ENCODE results near the gene CLEC16A.
"Not testable (repeated sequence)": the region's sequence is repeated elsewhere in the genome, so short reads cannot be mapped to it uniquely, and the experiment has no call there.

CLEC16A gene

DNA sequence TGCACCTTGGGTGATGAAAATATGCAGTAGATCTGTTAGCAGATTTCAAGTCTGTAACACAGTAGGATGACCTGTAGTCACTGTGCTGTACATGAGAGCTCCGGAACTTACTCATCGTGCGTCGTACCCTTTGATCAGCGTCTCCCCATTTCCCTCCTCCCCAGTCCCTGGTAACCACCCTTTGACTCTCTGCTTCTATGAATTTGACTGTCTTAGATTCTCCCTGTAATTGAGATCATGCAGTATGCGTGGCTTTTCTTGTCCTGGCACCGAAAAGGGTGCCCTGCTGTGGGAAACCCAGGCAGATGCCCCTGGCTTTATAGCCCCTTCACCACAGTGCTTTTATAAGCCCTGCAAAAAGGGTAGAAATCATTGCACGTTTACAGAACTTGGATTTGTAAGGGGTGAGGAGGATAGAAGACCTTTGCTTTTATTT lies 20.5 kb downstream of the CLEC16A start:
- DNase-seq (ENCODE audit: low read depth in 2 of 2, low spot score in 1 of 2): no peak

DNA sequence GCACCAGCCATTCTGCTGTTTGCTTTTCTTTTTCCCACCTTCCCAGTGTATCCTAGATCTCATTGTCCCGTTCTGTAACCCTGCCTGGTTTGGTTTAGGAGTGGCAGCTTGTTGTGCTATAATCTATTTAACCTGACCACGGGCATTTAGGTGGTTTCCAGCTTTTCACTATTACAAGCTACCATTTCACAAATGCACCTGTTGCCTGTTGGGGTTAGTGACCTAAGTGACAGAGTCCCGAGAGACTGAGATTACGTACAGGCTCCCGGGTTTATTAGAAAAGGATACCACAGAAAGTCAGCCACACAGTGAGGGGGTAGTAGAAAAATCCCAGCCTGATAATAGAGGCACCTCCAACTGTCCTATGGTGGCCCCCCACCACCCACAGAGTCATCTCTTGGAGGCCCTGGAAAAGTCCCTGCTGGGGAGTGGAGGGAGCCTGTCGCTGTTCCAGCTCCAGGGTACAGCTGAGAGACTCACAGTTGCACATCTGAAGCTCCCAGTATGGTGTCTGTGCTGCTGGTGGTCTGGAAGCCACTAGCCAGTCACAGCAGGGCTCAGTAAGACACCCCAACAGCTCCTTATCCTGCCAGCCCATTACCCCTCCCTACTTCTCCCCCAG lies 21.2 kb downstream of the CLEC16A start:
- DNase-seq (ENCODE audit: low read depth in 2 of 2, low spot score in 1 of 2): no peak

DNA sequence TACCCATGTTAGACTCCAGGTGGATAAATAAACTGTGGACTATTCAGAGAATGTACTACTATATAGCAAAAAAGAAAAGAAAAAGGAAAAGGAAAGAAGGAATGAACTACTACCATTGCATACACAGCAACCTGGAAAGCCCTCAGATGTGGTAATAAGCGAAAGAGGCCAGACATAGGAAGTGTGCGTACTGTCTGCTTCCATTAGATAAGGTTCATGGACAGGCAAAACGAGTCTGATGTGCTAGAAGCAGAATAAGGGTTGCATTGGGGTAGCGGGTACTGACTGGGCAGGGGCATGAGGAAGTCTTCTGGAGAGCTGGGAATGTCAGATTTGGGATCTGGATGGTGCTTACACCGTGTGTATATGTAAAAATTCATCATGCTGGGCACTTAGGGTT lies 21.8 kb downstream of the CLEC16A start:
- no peak for DNase-seq (ENCODE audit: low read depth in 2 of 2, low spot score in 1 of 2)

DNA sequence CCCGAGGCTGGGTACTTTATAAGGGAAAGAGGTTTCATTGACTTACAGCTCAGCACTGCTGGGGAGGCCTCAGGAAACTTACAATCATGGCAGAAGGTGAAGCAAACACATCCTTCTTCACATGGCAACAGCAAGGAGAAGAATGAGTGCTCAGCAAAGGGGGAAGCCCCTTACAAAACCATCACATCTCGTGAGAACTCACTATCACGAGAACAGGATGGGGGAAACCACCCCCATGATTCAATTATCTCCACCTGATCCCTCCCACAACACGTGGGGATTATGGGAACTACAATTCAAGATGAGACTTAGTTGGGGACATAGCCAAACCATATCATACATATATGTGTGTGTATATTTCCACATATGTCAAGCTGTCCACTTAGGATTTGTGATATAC lies 22.2 kb downstream of the CLEC16A start:
- not testable (repeated sequence) for DNase-seq (ENCODE audit: low read depth in 2 of 2, low spot score in 1 of 2)

DNA sequence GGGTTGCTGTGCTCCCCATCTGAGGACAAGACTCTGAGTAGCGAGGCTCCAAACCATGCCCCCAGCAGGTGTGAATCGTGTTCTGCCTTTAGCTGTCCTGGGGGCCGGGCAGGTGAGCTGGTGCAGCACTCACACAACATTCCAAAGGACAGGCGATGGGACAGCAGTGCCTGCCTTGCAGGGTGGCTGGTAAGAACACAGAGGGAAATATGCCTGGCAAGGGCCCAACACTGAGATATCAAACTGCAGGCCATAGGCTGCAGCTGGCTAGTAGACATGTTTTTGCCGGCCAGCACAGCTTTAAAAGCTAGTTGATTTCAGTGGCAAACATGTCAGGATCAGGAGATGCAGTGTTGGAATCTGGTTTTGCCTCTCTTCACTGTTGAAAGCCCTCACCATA lies 23.6 kb downstream of the CLEC16A start:
- no peak for DNase-seq (ENCODE audit: low read depth in 2 of 2, low spot score in 1 of 2)

DNA sequence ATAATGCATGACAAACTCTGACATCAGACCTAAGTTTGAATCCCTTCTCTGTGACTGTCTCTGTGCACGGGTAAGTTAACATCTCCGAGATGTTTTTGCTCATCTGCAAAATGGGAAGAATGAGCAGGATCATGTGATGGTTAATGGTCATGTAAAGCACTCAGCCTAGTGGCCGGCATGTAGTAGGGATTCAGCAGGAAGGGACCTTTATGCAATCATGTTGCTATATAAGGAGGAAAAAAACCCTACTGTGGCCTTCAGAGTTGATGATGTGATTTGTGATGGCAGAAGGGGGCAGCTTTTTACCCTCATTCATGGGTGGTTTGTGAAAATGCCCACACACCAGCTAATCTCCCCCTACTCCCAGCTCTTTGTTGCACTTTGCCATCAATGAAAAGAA lies 24.1 kb downstream of the CLEC16A start:
- no peak for DNase-seq (ENCODE audit: low read depth in 2 of 2, low spot score in 1 of 2)

DNA sequence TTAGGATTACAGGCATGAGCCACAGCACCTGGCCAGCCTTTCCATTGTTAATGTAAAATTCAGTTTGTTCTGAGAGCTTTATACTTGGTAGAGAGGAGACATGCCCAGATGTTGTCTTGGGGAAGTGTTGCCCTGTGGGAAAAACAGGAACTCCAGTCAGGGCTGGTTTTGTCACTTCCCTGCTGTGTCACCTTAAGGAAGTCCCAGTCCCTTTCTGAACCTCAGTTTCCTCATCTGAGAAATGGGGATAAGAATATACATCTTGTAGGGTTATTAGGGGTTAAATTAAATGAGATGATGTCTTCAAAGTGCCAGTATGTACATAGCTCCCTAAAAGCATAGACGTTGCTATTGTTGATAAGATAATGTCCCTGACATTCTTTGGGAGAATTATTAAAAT lies 25.3 kb downstream of the CLEC16A start:
- no peak for DNase-seq (ENCODE audit: low read depth in 2 of 2, low spot score in 1 of 2)

DNA sequence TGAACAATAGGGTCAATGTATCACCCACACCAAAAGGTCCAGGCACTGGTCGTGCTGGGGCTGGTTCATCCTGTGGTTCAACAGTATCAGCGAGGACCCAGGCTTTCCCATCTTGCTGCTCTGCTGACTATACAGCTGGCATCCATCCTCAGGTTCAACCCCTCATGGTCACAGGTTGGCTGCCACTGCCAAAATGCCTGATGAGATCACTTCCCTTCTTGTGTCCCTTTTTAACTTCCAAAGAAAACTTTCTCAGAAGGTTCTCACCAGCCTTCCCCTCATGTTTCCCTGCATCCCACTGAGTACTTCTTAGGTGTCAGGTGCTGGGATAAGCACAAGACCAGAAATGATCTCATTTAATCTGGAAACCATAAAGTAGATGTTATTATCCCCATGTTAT lies 25.7 kb downstream of the CLEC16A start:
- DNase-seq (ENCODE audit: low read depth in 2 of 2, low spot score in 1 of 2): no peak

DNA sequence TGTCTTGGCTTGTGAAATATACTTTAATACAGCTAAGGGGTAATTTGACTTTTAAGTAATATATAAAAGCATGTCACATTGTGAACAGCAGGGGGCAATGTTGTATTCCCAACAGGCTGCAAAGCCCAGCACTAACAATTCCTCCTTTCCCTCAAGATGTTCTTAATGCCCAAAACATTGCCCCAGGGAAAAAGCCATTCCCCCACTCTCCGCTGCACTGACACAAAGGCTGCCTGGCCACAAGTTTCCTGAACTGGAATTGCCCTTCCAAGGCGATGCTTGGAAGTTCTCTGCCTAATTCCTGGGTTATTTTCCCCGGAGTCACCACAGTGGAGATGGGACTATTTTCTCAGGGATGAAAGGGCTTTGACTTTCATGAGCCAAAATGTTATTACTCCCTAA lies 27.2 kb downstream of the CLEC16A start:
- DNase-seq (ENCODE audit: low read depth in 2 of 2, low spot score in 1 of 2): no peak

DNA sequence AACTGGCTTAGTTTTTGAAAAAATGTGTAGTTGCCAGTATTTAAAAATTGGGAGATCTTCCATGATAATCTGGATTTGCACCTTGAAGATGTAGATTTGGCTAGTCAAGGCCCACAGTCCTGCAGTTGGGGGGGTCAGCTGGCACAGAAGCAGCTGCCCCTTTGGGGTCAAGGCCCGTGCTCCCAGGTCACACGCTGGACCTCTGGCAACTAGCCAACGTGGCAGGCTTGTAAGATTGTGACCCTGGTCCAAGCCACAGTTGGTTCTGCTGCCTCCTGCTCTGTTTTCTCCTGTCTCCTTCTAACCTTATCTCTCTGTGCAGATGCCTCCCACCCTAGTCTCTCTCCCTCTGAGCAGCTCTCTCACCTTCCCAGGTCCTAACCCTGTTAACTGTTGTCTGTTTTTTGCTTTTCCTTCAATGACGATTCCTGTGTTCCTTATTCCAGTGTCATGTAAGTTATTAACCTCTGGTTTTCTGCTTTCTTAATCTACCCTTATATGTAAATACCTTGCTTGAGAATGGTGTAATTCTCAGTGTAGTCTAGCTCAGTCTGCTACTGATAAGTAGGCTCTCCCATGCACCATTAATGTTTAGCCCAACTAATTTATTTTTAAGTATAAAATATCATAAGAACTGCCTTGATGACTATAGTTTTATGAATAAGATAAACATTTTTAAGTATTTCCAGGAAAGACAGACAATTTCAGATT lies 27.9 kb downstream of the CLEC16A start:
- DNase-seq (ENCODE audit: low read depth in 2 of 2, low spot score in 1 of 2): no peak

DNA sequence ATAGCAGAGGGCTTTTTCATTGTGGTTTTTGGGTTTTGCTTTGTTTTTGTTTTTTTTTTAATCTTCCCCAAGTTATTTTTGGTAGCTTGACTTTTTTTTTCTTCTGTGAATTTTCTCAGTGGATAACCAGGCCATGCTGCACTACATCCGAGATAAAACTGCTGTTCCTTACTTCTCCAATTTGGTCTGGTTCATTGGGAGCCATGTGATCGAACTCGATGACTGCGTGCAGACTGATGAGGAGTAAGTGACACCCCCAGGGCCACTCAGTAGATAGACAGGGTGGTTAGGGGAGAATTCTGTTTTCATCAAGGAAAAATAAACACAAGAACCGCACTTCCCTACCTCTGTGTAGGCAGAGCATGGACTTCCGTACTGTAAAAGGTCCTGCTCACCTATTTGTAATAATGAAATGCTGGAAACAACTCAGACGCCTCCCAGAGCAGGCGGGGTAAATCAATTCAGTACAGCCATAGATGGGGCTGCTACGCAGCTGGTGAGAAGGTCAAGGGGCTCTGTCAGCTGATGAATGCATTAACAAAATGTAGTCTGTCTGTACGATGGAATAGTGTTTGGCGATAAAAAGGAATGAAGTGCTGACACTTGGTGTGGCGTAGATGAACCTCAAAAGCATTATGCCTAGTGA lies 28.6 kb downstream of the CLEC16A start:
- DNase-seq (ENCODE audit: low read depth in 2 of 2, low spot score in 1 of 2): no peak

DNA sequence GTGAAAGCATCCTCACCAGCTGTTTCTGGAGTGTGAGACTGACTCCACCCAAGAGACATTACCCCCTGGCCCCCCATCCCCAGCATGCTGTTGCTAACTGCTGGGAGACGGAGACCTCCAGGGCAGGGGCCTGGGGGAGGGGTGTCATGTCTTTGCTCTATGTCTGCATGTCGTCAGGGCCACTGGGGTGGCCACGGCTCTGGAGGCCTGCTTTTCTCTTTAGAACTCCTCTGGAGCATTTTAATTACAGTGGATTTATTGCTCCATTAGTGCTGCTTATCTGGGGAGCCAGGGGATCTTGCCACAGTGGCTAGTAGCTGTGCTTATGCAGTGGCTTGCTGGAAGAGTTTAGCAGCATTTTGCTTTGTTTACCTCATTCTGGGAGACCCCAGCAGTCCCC lies 32.3 kb downstream of the CLEC16A start:
- no peak for DNase-seq (ENCODE audit: low read depth in 2 of 2, low spot score in 1 of 2)

DNA sequence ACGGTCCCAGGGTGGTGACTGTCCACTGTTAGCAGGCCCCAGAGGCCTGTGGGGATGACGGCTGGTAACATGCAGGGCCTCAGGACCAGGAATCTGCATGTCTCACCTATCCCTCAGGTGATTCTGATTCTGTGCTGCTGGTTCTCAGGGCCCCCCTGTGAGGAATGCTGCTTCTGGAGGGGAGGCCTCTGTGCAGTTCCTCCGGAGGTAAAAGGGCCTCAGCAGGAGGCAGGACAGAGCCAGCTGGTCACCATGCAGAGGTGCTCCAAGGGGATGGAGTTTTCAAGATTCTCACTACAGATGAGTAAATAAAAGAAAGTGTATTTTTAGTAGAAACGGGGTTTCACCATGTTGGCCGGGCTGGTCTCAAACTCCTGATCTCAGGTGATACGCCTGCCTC lies 33.8 kb downstream of the CLEC16A start:
- DNase-seq (ENCODE audit: low read depth in 2 of 2, low spot score in 1 of 2): no peak

DNA sequence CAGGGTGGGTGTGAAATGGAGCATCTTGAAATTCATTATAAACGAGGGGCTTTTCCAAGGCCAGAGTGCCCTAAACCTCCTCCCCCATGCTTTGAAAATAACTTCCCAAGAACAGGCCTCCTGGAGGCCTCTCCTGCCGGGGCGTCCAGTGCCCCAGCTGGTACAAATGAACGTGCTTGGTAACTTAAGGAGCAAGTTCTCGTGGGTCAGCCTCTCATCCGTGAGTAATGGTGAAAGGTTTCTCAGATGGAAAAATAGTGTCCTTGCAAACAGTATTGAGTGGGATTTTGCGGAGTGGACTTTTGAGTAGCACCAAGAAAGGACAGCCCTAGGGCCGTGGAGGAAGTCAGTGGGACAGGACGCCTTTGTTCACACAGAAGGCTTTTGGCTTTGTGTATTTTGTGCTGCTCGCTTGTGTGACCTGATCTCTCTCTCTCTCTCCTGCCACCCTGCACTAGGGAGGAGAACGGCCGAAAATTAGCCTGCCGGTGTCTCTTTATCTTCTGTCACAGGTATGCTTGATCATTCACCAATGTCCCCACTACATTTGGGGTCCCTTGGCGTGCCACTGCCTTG lies 34.6 kb downstream of the CLEC16A start:
- DNase-seq (ENCODE audit: low read depth in 2 of 2, low spot score in 1 of 2): no peak

DNA sequence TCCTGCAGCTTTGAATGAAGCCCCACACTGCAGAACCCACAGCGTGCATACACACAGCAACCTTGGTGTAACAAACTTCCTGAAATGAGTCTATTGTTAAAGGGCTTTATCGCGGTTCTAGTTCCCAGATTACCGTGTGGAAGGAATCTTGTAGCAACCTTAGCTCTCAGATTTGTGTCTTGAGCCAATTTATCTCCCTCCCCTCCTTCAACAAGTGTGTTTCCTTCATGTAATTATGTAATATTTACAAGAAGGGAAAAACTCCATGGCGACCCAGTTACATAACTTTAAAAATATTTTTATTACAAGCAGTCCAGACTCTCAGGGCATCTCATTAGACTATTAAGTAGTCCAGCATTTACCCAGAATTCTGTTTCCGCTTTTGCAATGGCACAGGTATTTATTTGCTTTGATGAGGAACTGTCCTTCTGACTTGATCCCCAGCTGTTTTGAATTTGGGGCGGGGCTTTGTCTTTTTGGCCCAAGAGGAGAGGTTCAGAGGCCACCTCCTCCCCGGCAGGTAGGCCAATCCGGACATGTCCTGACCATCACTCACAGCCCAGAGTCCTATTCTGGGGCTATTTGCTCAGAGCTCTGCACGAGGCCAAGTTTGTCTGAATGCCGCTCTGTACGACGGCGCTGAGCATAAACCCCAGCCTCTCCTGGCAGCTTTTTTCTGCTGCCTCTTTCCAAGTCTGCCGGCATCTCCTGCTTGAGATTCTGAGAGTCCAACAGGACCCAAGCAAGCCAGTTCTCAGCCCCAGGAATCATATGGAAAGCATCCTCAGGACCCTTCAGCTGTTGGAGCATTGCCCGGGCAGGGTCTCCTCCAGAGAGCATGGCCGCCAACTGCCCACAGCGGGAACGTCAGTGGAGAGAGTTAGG lies 35.6 kb downstream of the CLEC16A start:
- DNase-seq (ENCODE audit: low read depth in 2 of 2, low spot score in 1 of 2): no peak

DNA sequence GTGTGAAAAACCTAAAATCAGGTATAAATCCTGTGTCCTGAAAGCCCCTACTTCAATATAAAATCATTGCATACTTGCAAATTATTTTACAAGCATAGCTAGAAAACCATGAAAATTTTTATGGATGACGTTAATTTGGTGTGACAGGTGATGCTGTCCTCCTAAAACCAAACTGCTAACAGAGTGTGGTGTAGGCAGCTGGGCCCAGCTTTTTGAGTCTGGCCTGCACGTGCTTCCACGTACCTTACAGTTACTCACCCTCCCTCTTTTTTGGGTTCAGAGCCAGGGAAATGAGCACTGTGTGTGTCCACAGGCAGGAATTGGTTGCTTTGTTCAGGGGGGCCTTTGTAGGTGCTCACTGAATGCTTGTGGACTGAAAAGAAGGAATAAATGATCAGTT lies 36.4 kb downstream of the CLEC16A start:
- DNase-seq (ENCODE audit: low read depth in 2 of 2, low spot score in 1 of 2): no peak

DNA sequence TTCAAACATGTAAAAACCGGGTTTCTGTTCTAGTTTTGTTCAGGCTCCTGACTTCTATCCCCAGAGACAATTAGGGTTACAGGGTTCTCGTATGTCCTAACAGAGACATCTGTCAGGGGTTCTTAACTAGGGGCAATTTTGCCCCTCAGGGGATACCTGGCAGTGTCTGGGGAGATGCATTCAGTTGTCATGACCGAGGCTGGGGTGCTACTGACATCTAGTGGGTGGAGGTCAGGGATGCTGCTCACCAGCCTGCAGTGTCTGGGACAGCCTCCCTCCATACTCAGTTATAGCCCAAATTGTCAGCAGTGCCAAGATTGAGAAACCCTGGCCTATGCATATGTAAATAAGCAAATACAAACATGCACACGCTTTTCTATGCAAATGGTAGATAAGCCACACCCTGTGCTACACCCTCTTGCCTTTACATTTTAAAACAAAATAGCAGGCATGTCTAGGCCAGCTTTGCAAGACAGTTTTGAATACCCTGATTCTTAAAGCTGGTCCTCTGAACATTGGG lies 37.4 kb downstream of the CLEC16A start:
- DNase-seq (ENCODE audit: low read depth in 2 of 2, low spot score in 1 of 2): no peak

DNA sequence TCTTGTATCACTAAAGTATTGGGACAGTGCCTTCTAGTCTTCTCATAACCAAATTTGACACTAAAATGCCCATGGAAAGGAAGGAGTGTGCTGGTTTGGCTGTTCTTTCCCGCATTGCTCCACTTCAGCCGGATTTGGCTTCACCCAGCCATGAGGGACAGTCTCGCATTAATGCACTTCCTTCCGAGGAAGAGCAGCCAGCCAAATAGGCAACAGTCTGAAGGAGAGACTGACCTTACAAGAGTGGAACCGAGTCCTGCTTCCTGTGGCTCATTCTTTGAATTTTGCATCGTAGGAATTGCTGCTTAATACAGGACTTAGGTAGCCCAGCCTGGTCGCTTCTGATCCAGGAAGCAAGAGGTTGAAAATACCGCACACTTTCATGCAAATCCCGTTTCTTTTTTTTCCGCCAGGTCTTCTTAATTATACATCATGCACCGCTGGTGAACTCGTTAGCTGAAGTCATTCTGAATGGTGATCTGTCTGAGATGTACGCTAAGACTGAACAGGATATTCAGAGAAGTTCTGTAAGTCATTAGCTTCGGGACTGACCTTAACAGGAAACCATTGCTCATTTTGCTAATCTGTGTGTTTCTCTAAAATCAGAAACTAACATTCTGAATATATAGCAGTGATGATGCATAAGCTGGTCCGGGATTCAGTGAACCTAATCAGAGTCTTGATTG lies 38.2 kb downstream of the CLEC16A start:
- no peak for DNase-seq (ENCODE audit: low read depth in 2 of 2, low spot score in 1 of 2)

DNA sequence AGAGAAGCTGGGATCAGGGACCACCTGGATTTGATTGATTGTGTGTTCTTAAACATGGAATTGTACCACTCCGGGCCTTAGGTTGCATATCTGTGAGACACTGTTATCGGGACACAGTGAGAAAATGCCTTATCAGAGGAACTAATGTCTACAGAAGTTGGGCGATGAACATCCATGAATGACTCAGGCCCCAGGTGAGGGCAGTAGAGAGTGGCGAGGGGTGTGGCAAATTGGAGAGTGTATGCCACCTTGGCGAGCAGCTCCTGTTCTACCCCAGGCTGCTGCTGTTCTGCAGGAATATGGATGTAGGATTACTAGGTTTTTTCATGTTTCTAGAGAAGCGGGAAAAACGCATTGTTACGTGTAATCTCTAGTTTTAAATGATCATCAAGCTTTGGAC lies 38.8 kb downstream of the CLEC16A start:
- DNase-seq (ENCODE audit: low read depth in 2 of 2, low spot score in 1 of 2): no peak

DNA sequence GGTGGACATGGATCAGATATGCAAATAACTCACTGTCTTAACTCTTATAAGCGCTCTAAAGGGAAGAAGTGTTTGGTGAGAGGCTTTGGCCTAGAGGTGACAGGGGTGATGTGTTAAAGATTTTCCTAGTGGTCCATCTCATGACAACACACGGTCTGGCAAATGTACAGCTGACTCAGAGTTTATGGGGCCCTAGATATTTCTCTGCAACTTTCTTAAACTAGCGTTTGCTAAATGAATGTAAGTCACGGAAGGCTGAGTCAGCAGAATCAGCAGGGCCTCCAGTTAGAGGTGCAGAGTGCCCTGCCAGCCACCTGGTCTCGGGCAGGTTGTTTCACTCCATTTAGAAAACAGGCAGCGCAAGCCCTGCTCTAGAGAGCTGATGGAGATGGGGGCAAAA lies 40.1 kb downstream of the CLEC16A start:
- DNase-seq (ENCODE audit: low read depth in 2 of 2, low spot score in 1 of 2): no peak

All from stimulated activated CD8-positive, alpha-beta memory T cell treated with anti-CD3 and anti-CD28 coated beads, Interleukin-4, amount 100 ng/mL, for 4 hours (primary cell).